GM18858 (cell line): ENCODE results near the gene PPP2R5C.

Source experiments
- ATAC-seq: cut with Tn5 transposase; IDR thresholded peaks from one replicate; pipeline ENCODE4 v1.9.1; 2021; ENCODE audit not compliant: unreplicated experiment

PPP2R5C gene

DNA sequence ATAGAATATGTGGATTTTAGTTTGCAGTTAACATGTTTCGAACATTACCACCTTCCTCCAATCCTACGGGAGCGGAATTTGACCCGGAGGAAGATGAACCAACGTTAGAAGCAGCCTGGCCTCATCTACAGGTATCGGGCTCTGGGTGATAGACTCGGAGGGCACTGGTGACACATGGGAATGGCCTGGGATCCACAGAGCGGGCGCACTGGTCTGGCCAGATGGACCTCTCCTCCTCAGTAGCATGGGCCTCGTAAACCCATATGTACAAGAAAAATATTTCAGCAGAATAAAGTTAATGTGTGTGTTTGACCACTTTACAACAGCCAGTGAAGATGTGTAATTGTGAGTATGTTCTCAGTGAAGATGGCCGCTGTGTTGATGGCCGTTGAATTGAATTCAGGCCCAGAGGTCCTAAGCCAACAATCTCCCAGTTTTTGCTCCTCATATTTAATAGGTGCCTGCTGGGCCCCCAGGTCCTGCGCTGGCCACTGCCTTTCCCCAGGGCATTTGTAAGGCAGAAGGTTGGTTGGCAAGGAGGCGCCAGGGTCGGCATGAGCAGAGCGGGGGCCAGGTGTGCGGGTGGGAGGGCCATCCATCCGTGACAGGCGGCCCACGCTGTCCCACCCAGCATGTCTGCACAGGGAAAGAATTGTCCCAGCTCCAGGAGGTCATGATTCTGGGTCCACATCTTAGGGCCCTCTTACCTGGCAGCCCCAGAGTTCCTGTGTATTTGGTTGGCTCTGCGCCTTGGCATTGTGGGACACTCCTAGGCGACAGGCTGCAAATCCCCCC, 120.8 kb downstream of the PPP2R5C start:
- ATAC-seq: no peak

DNA sequence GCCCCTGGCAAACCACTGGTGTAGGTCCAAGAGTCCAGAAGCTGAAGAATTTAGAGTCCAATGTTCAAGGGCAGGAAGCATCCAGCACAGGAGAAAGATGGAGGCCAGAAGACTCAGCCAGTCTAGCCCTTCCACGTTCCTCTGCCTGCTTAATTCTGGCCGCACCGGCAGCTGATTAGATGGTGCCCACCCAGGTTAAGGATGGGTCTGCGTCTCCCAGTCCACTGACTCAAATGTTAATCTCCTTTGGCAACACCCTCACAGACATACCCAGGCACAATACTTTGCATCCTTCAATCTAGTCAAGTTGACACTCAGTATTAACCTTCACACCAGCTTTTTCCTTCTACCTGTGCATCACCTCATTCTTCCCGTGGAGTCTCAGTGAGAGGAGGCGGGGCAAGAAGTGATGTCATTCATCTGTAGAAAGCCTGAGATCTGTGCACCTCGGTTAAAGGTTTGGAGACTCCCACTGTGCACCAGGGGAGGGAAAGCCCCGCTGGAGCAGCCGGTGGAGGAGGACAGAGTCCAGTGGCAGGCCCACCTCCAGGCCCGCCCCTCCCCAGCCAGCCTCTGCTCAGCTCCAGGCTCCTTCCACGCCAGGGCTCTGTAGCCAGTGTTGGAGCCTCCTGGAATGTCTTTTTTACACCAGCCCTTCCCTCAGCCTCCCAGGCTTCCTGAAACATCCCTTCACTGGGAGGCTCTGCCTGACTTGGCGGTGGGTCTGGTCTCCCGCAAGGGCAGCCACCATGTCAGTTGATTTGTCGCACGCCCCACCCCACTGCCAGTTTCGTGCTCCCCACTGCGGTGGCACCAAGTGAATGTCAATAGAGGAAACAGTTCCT, 122.8 kb downstream of the PPP2R5C start:
- no peak for ATAC-seq

- no peak for ATAC-seq
Observed at GRCh38 chr14:101884934-101885576, 123.5 kb downstream of the PPP2R5C start.

DNA sequence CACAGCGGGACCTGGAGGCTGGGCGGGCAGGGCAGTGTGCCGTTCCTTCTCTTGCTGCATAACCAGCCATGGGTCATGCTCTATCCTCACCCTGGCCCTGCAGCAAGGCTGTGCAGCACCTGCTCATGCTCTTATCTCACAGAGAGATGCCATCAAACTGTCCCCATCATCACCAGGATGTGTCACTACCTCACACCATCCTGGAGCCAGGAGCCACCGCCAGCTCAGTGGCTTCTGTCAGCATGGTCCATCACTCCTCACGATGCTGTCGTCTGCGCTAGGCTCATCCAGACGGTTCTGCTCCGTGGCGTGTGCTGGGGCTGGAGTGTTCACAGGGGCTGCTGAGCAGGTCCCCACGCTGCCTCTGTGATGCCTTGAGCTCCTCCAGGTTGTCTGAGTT, 125.7 kb downstream of the PPP2R5C start:
- no peak for ATAC-seq

DNA sequence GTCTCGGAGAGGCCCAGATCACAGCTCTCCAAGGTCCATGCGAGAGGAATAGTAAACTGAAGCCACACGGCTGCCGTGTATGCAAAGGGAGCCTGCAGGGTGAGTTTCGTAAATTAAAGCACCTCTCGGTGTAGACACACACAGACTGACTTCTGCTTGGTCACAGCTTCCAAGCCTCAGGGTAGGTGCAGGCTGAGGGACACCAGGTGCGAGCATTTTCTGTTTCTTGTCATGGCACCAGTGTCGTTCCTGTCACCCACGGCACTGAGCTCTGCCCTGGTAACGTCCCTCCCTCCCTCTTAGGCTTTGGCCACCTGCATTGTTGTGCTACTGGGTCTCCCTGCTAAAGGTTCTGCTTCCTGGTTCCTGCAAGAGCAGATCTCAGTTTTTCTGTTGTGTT, 126.7 kb downstream of the PPP2R5C start:
- ATAC-seq: no peak

- no peak for ATAC-seq
Observed at GRCh38 chr14:101889366-101889765, 127.9 kb downstream of the PPP2R5C start.

- ATAC-seq: no peak
Observed at GRCh38 chr14:101889898-101890297, 128.4 kb downstream of the PPP2R5C start.

DNA sequence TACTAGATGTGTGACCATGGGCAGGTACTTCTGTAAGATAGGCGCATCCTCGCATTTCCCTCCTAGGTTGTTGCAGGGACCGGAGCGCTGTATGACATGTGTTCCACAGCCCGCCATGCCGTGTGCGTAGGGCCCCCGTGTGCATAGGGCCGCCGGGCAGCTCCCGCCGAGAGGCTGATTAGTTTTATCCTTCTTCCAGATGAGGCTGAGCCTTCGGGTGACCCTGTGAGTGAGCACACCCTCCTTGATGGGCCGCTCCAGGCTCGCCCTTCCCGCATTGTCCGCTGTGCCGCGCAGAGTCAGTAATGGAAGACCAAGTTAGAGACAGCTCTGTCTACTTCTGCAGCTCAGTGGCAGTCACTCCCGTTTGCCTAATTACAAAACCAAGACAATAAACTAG, 130.0 kb downstream of the PPP2R5C start:
- ATAC-seq: no peak

- ATAC-seq: no peak
Observed at GRCh38 chr14:101893759-101894158, 132.2 kb downstream of the PPP2R5C start.

DNA sequence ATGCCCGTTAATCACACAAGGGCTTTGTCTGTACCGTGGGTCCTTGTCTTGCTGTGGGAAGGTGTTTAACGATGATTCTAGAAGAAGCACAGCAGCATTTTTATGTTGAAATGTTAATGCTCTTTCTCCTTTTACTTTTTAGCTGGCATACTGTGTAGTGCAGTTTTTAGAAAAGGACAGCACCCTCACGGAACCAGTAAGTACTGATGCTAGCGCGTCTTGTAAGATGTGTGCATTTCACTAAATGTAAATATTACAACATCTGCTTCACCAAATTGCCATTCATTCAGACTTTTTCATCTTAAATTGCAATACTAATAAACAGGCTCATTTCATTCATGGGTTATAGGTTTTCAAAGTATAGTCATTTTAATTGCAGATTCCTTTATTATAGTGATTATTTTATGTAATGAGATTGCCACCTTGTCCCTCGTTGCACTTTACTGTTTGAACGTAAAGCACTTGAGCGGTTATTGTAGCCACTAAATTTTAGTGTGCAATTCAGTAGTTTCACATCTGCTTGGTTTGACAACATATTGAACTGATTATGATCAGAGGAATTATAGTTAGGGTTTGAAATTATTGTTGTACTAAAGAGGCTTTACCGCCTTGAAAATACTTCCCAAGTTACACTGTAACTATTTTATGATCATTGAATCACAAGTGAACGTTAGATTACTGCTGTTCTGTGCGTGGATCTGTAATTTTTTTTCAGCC, 133.0 kb downstream of the PPP2R5C start:
- no peak for ATAC-seq

DNA sequence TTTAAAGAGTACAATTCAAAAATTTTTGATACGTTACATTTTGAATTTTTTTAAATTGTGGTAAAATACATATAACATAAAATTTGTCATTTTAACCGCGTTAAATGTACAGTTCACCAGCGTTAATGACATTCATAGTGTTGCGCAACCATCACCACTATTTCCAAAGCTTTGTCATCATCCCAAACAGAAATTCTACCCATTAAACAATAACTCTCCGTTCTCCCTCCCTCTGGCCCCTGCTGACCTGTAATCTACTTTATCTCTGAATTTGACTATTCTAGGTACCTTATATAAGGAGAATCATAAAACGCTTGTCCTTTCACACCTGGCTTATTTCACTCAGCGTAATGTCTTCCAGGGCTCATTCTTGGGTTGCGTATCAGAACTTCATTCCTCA, 133.7 kb downstream of the PPP2R5C start:
- no peak for ATAC-seq

DNA sequence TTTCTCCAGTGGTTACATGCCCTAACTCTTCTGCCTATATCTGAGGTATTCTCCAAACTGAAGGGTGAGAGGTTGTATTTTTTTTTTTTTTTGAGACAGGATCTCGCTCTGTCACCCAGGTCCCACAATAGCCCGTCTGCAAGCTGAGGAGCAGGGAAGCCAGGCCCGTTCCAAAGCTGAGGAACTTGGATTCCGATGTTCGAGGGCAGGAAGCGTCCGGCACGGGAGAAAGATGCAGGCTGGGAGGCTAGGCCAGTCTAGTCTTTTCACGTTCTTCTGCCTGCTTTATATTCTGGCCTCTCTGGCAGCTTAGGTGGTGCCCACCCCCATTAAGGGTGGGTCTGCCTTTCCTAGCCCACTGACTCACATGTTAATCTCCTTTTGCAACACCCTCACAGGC, 135.8 kb downstream of the PPP2R5C start:
- ATAC-seq: no peak

DNA sequence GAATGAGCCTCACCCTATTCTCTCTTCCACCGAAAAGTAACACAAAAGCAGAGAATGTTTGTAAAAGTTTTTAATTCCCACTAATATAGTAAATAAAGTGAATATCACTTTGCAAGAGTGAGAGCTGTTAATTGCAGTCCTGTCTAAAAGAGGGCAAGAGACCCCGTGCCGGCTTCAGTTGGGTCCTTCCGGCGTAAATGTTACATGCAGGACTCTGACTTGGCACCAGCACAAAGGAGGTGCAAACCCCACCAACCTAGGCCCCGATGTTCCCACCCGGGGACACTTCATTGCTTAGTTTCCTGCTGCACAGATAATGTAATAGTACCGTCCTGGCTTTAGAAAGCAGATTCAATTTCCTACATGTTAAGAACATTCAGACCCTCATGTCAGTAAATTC, 136.9 kb downstream of the PPP2R5C start:
- no peak for ATAC-seq

- no peak for ATAC-seq
Observed at GRCh38 chr14:101899263-101899662, 137.8 kb downstream of the PPP2R5C start.

GRCh38 chr14:101900253-101900652, 138.7 kb downstream of the PPP2R5C start:
- ATAC-seq: no peak

DNA sequence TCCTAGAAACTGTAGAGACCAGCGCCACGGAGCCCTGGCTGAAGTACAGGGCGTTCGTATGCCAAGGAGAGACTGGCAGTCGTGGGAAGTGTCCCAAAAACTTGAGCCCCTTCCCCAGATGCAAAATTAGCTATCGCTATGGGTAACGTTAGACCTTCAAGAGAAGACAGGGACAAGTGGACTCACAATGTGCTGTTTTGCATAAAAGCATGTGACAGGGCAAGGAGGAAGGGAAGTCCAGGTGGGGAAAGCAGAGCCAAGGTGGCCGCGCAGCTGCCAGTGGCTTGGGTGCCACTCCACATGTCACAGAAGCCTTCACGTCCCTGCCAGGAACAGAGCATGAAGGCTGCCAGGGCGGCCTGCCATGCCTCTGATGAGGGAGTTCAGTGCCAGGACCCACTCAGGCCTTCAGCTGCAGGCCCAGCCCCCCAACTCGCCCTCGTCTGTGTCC, 141.6 kb downstream of the PPP2R5C start:
- ATAC-seq: no peak

DNA sequence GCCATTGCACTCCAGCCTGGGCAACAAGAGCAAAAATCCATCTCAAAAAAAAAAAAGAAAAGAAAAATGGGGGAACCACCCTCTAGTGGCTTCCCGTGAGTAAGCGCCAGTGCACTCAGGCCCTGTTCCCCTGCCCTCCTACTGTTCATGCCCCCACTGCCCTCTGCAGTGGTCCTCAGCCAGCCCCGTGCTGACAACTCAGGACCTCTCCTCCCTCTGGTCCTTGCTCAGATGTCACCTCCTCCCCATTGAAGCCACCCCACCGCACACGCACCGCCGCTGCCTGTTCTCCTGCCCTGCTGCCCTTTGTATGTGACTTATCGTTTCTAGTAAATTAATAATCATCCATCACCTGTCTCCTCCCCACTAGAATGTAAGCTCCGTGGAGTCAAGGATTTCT, 144.1 kb downstream of the PPP2R5C start:
- no peak for ATAC-seq

DNA sequence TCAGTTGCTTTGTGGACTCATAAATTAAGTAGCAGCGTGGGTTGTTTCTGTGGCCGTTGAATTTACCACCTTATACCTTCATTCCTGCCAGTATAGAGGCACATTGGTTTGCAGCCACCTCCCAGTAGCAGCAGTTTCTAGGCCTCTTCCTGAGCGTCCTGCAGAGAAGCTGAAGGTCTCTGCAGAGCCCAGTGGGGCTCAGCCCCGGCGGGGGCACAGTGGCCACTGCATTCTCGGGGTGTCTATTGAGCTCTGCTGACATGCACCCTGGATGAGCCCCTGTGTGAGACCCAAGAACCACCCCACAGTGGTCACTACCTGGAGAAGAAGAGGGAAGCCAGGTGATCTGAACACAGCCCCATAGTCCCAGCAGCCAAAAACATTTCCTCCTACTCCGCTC, 145.1 kb downstream of the PPP2R5C start:
- ATAC-seq: no peak

DNA sequence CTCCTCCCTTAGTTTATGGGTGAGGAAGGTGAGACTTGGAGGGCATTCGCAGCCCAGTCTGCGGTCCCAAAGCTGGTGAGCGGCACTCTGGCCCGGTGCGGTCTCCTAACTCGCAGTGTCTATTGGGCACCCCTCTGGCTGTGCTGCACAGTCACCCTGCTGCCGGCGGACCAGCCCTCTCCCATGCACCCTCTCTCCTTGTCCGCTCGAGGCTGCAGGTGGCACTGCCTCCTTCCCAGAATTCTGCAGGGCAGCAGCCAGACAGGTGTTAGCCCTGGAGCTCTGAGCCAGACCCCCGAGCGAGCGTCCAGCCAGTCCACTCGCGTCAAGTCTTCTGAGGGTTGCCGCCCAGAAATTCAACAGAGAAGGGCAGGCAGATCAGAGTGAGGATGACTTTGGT, 146.1 kb downstream of the PPP2R5C start:
- ATAC-seq: no peak

GRCh38 chr14:101908795-101909194, 147.3 kb downstream of the PPP2R5C start:
- no peak for ATAC-seq
